Neural cell (in vitro differentiated cells): ENCODE results near the gene SMARCD1. TPM values are rescaled to one million over a fixed set of nuclear protein-coding genes. Genes with fewer than 3 reads are reported as not detected.

Experiments used
- H2AFZ ChIP-seq: fragments of 200-600, 300-800 bp; sonication (generic), shearing (Covaris generic); 2 replicates; pipeline ENCODE4 v1.6.0; 2014; ENCODE audit warnings: low read depth, mild to moderate bottlenecking, antibody characterized with exemption, low read length, moderate library complexity
- H3F3A ChIP-seq: fragments of 200-600 bp; shearing (Covaris generic); 2 replicates; pipeline ENCODE4 v1.6.1; 2016; ENCODE audit warnings: mild to moderate bottlenecking, moderate library complexity, mixed read lengths, antibody characterized with exemption, low read length; ENCODE audit not compliant: insufficient read depth, poor library complexity, severe bottlenecking
- H3K27ac ChIP-seq: fragments of 200-600, 300-800 bp; sonication (generic), shearing (Covaris generic); 2 replicates; pipeline ENCODE4 v1.5.1; 2014; ENCODE audit warnings: mild to moderate bottlenecking, low read length, moderate library complexity
- H3K27me3 ChIP-seq: fragments of 300-800, 200-600 bp; sonication (generic), shearing (Covaris generic); 2 replicates; pipeline ENCODE4 v1.6.0; 2014; ENCODE audit warnings: mild to moderate bottlenecking, low read depth, low read length, moderate library complexity; ENCODE audit not compliant: insufficient read depth
- H3K36me3 ChIP-seq: fragments of 300-800, 200-600 bp; sonication (generic), shearing (Covaris generic); 2 replicates; pipeline ENCODE4 v1.5.1; 2014; ENCODE audit warnings: mild to moderate bottlenecking, antibody characterized with exemption, low read length, moderate library complexity; ENCODE audit not compliant: insufficient read depth
- H3K4me2 ChIP-seq: fragments of 300-800, 200-600 bp; sonication (generic), shearing (Covaris generic); 2 replicates; pipeline ENCODE4 v1.6.0; 2014; ENCODE audit warnings: mild to moderate bottlenecking, low read length
- H3K4me3 ChIP-seq: fragments of 300-800, 200-600 bp; sonication (generic), shearing (Covaris generic); 2 replicates; pipeline ENCODE4 v1.5.1; 2014; ENCODE audit warnings: mild to moderate bottlenecking, low read length, moderate library complexity
- H3K79me2 ChIP-seq: fragments of 200-600 bp; shearing (Covaris generic); replicated peaks from 2 replicates; pipeline ENCODE4 v1.6.0; 2014; ENCODE audit warnings: mild to moderate bottlenecking, low read length, moderate library complexity; ENCODE audit not compliant: insufficient read depth
- H3K9ac ChIP-seq: fragments of 300-800, 200-600 bp; sonication (generic), shearing (Covaris generic); 2 replicates; pipeline ENCODE4 v1.6.1; 2016; ENCODE audit warnings: mild to moderate bottlenecking, low read length, mixed read lengths
- H3K9me2 ChIP-seq: fragments of 200-600 bp; shearing (Covaris generic); 2 replicates; pipeline ENCODE4 v1.6.1; 2016; ENCODE audit warnings: mild to moderate bottlenecking, low read length, mixed read lengths; ENCODE audit not compliant: insufficient read depth
- H3K9me3 ChIP-seq: fragments of 200-600, 300-800 bp; sonication (generic), shearing (Covaris generic); 2 replicates; pipeline ENCODE4 v1.6.1; 2016; ENCODE audit warnings: mild to moderate bottlenecking, mixed run types, low read length, moderate library complexity, mixed read lengths
- H4K20me1 ChIP-seq: fragments of 200-600 bp; shearing (Covaris generic); 2 replicates; pipeline ENCODE4 v1.6.1; 2016; ENCODE audit warnings: mild to moderate bottlenecking, mixed run types; ENCODE audit not compliant: insufficient read depth
- EP300 ChIP-seq: fragments of 450-650 bp; conservative IDR thresholded peaks from 2 replicates; pipeline ENCODE4 v1.6.1; 2014; ENCODE audit warnings: antibody characterized with exemption, mild to moderate bottlenecking, moderate library complexity; ENCODE audit not compliant: poor library complexity, severe bottlenecking
- EZH2 ChIP-seq: fragments of 200-600, 300-800 bp; shearing (Covaris generic), sonication (generic); IDR thresholded peaks from 2 replicates; pipeline ENCODE4 v1.6.1; 2014; ENCODE audit warnings: antibody characterized with exemption, low read length, borderline replicate concordance, mild to moderate bottlenecking; ENCODE audit not compliant: insufficient read depth, poor library complexity, severe bottlenecking
- MXI1 ChIP-seq: fragments of 450-650 bp; conservative IDR thresholded peaks from 2 replicates; pipeline ENCODE4 v1.6.1; 2014; ENCODE audit warnings: antibody characterized with exemption, mild to moderate bottlenecking; ENCODE audit not compliant: poor library complexity, severe bottlenecking
- POLR2AphosphoS5 ChIP-seq: IDR thresholded peaks from 2 replicates; pipeline ENCODE4 v1.6.1; 2012
- RAD21 ChIP-seq: fragments of 450-650 bp; conservative IDR thresholded peaks from 2 replicates; pipeline ENCODE4 v1.6.1; 2014; ENCODE audit warnings: antibody characterized with exemption, mild to moderate bottlenecking, moderate library complexity
- SMC3 ChIP-seq: fragments of 450-650 bp; conservative IDR thresholded peaks from 2 replicates; pipeline ENCODE4 v1.6.1; 2014; ENCODE audit warnings: antibody characterized with exemption, mild to moderate bottlenecking, moderate library complexity; ENCODE audit not compliant: poor library complexity
- TAF1 ChIP-seq: IDR thresholded peaks from 2 replicates; pipeline ENCODE4 v1.6.1; 2012; ENCODE audit warnings: low read depth
- polyA plus RNA-seq: library from polyadenylated mRNA; depleted of rRNA; stranded (reverse); fragments of >200 nt; gene quantifications from 2 replicates; pipeline ENCODE4 v1.2.3, GENCODE V29; 2014
- TF ChIP-seq, protein P1 (sequence below): fragments of 450-650 bp; IDR thresholded peaks from 2 replicates; pipeline ENCODE4 v1.5.1; 2014; ENCODE audit warnings: antibody characterized with exemption, mild to moderate bottlenecking, moderate library complexity; ENCODE audit not compliant: poor library complexity, severe bottlenecking
- TF ChIP-seq, protein P2 (sequence below): IDR thresholded peaks from 2 replicates; pipeline ENCODE4 v1.6.1; 2012; ENCODE audit warnings: borderline replicate concordance

Gene SMARCD1
- polyA plus RNA-seq, 1 donor from 2014 or later, result 90.9 TPM

DNA sequence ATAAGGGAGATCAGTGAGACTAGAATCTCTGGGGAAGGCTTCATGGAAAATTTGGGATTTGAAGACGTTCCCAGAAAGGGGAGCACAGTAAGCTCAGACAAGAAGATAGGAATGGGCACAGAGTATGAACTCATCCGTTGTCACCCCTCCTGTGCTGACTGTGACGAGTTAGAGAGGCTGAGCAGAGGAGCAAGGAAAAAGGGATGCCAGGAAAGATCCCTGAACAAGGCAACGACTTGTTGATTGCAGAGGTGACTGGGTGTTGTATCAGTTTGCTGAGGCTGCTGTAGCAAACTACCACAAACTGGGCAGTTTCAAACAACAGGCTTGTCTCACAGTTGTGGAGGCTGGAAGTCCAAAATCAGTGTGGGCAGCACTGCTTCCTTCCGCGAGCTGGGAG, 12.8 kb downstream of the SMARCD1 start:
- no peak overlapping the region for H3K4me3 ChIP-seq
- no peak overlapping the region for H3K9ac ChIP-seq
- no peak overlapping the region for H2AFZ ChIP-seq
- H3K27ac ChIP-seq, result no peak overlapping the region
- no peaks in the 10 kb centered on the region for H3K79me2 ChIP-seq
- H3K9me2 ChIP-seq, result no peaks in the 10 kb centered on the region
- peaks cover 4% of the 10 kb centered on the region for H3F3A ChIP-seq
- no peak overlapping the region for H3K4me2 ChIP-seq
- H4K20me1 ChIP-seq, result no peaks in the 10 kb centered on the region
- peaks cover 5% of the 10 kb centered on the region for H3K36me3 ChIP-seq
- no peaks in the 10 kb centered on the region for H3K27me3 ChIP-seq
- H3K9me3 ChIP-seq, result no peaks in the 10 kb centered on the region
- no peak for TF ChIP-seq POLR2AphosphoS5
- no peak for TF ChIP-seq EZH2
- no peak for TF ChIP-seq EP300
- TF ChIP-seq TAF1, result no peak
- TF ChIP-seq MXI1, result no peak
- TF ChIP-seq, protein P1, sequence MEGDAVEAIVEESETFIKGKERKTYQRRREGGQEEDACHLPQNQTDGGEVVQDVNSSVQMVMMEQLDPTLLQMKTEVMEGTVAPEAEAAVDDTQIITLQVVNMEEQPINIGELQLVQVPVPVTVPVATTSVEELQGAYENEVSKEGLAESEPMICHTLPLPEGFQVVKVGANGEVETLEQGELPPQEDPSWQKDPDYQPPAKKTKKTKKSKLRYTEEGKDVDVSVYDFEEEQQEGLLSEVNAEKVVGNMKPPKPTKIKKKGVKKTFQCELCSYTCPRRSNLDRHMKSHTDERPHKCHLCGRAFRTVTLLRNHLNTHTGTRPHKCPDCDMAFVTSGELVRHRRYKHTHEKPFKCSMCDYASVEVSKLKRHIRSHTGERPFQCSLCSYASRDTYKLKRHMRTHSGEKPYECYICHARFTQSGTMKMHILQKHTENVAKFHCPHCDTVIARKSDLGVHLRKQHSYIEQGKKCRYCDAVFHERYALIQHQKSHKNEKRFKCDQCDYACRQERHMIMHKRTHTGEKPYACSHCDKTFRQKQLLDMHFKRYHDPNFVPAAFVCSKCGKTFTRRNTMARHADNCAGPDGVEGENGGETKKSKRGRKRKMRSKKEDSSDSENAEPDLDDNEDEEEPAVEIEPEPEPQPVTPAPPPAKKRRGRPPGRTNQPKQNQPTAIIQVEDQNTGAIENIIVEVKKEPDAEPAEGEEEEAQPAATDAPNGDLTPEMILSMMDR, result no peak

DNA sequence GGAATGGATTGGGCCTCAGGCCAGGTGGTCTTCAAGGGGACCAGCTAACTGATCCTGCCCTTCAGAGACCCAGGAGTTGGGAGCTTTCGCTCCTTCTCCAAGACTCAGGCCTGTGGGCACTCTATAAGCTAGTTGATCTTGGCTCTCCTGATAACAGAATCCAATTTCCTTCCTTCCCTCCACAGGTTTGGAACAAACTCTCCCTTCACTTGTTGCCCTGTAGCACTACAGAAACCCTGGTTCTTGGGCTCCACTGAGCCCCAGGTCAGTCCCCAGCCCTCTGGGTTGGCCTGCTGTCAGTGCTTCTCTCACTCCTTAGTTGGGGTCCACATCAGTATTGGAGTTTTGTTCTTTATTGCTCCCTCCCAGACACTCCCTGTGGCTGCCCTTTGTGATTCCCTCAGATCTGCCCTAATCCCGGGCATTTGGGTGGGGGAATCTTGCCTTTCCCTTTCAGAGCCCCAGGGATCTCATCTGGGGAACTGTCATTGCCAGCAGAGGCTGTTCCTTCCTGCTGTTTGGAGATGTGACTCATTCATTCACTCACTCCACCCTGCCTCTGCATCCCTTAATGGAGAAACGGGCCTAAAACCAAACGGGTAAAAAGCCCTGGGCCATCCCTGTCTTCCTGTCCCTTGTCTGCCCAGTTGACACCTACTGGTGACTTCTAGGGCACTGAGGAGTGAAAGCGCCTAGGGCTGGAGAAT, 14.3 kb downstream of the SMARCD1 start:
- Histone ChIP-seq H3K9me2 (no peaks in the 10 kb centered on the region), H3K27ac (no peak overlapping the region), H3K79me2 (no peaks in the 10 kb centered on the region), H3K9me3 (no peaks in the 10 kb centered on the region), H3K4me3 (no peak overlapping the region), H3K27me3 (no peaks in the 10 kb centered on the region), H3K4me2 (no peak overlapping the region), H4K20me1 (no peaks in the 10 kb centered on the region), H3K36me3 (peaks cover 5% of the 10 kb centered on the region), H3F3A (peaks cover 4% of the 10 kb centered on the region), H3K9ac (no peak overlapping the region), H2AFZ (no peak overlapping the region)
- TF ChIP-seq POLR2AphosphoS5 (no peak), EP300 (no peak), EZH2 (no peak), RAD21 (no peak), SMC3 (no peak)
- TF ChIP-seq, protein P1, result no peak
- TF ChIP-seq, protein P2, sequence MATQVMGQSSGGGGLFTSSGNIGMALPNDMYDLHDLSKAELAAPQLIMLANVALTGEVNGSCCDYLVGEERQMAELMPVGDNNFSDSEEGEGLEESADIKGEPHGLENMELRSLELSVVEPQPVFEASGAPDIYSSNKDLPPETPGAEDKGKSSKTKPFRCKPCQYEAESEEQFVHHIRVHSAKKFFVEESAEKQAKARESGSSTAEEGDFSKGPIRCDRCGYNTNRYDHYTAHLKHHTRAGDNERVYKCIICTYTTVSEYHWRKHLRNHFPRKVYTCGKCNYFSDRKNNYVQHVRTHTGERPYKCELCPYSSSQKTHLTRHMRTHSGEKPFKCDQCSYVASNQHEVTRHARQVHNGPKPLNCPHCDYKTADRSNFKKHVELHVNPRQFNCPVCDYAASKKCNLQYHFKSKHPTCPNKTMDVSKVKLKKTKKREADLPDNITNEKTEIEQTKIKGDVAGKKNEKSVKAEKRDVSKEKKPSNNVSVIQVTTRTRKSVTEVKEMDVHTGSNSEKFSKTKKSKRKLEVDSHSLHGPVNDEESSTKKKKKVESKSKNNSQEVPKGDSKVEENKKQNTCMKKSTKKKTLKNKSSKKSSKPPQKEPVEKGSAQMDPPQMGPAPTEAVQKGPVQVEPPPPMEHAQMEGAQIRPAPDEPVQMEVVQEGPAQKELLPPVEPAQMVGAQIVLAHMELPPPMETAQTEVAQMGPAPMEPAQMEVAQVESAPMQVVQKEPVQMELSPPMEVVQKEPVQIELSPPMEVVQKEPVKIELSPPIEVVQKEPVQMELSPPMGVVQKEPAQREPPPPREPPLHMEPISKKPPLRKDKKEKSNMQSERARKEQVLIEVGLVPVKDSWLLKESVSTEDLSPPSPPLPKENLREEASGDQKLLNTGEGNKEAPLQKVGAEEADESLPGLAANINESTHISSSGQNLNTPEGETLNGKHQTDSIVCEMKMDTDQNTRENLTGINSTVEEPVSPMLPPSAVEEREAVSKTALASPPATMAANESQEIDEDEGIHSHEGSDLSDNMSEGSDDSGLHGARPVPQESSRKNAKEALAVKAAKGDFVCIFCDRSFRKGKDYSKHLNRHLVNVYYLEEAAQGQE, result no peak
